Ovary (tissue), 9 donors: ENCODE data around the gene CARMIL1. TPM values are rescaled to one million over a fixed set of nuclear protein-coding genes. Genes with fewer than 3 reads are reported as not detected.

ENCODE experiments used
- DNase-seq, 5 donors: peaks; one replicate each; pipeline ENCODE4 v3.0.0-alpha.2; 2019 to 2020
- H3K27ac ChIP-seq, 2 donors: fragments of 200-600 bp; one replicate each; pipeline versions ENCODE4 v1.5.1 to v1.8.0; 2019 to 2022
- H3K27me3 ChIP-seq: fragments of 200-600 bp; one replicate; pipeline ENCODE4 v1.8.0; 2022
- H3K36me3 ChIP-seq: fragments of 200-600 bp; sonication (generic); one replicate; pipeline ENCODE4 v1.5.1; 2019
- H3K4me1 ChIP-seq: one replicate; pipeline ENCODE4 v1.8.1; 2013; ENCODE audit warnings: mild to moderate bottlenecking, moderate library complexity; ENCODE audit not compliant: insufficient read depth
- H3K4me3 ChIP-seq: fragments of 200-600 bp; sonication (generic); one replicate; pipeline ENCODE4 v1.5.1; 2017
- H3K9me3 ChIP-seq, 2 donors: fragments of 200-600 bp in 1 of 2; sonication (generic) in 1 of 2; one replicate each; pipeline versions ENCODE4 v1.5.1 to v1.8.1; 2013 to 2019; ENCODE audit warnings: mild to moderate bottlenecking in 1 of 2, moderate library complexity in 1 of 2
- EP300 ChIP-seq: sonication (generic); formaldehyde crosslinking; IDR thresholded peaks from one replicate; pipeline ENCODE4 v1.6.1; 2017; ENCODE audit warnings: antibody characterized with exemption
- POLR2A ChIP-seq: fragments of 450-650 bp; IDR thresholded peaks from one replicate; pipeline ENCODE4 v1.6.1; 2017; ENCODE audit warnings: antibody characterized with exemption, mild to moderate bottlenecking, moderate library complexity
- WGBS, 3 donors: extraction: QIAGEN DNeasy Blood & Tissue Kit in 1 of 3; methylation state at CpG; one replicate each; pipeline versions ENCODE4 v1.1.5 to v1.1.7; 2013 to 2017; 5-methylcytosine and 5-hydroxymethylcytosine counted together
- intact Hi-C, 4 donors: fragments of 100-400 bp; cut with DNase I; formaldehyde crosslinking; loops; one replicate each; pipeline versions ENCODE4 v1.11.0 to v1.15.1; 2022 to 2023
- polyA plus RNA-seq, 2 donors: library from polyadenylated mRNA; stranded (reverse); fragments of 200-250 nt in 1 of 2; fragments of 350-450 nt in 1 of 2; fragmentation: Illumina TruSeq in 1 of 2; extraction: RNeasy Lipid Tissue Mini Kit (QIAGEN cat#74804) in 1 of 2; gene quantifications; one replicate each; pipeline ENCODE4 v1.2.3, GENCODE V29; 2013 to 2014
- total RNA-seq, 7 donors: library from RNA; depleted of rRNA in 2 of 7; stranded (reverse); fragments of >200 nt in 2 of 7; fragmentation: NEBNext Ultra II Directional in 3 of 7; extraction: Animal tissue kit (Norgen Biotek cat#: 25700) in 3 of 7; gene quantifications; one replicate each; pipeline versions ENCODE4 v1.1.0 to v1.2.4, GENCODE V29; 2016 to 2023
- TF ChIP-seq, protein P1 (sequence below), 3 donors: fragments of 450-650 bp in 2 of 3; fragments of 200-600 bp in 1 of 3; IDR thresholded peaks; one replicate each; pipeline versions ENCODE4 v1.5.1 to v1.8.0; 2016 to 2022; ENCODE audit warnings: antibody characterized with exemption in 3 of 3, mild to moderate bottlenecking in 1 of 3
- donor health status: DM: no; HTN: no; CAD: no; lungs with moderate emphysema.
- donor health status: DM: no; HTN: no; CAD: no.
- donor health status: Bipolar disorder and iron deficiency.
- donor health status: DM: yes; HTN: yes; CAD: no.
- donor health status: DM: no; HTN: no; CAD: no.
- donor health status: DM: yes; HTN: yes; CAD: no.

CARMIL1 gene
- total and polyA plus RNA-seq, 9 donors: 6.4 to 25.6 (median 16.8) TPM

DNA sequence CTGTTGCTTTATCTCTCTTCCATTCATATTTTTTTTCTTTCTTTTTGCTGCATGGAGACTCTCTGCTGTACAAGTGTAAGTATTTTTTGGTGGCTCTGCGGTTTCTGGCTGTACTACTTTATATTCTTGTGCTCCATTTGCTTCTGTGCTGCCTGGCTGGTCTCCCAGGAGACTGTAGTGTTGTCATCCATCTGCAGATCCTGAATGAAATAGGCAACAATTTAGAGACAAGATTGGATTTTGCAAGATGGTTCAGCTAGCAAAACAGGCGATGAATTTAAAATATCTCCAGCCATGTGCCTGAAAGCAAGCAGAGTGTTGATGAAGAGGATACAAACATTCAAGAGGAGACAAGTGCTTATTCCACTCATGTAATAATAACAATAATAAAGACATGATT lies 297.7 kb downstream of the CARMIL1 start:
- 94 to 97% (median 96%) methylated on average over 2 of the region's 2 CpGs for WGBS, 3 donors

DNA sequence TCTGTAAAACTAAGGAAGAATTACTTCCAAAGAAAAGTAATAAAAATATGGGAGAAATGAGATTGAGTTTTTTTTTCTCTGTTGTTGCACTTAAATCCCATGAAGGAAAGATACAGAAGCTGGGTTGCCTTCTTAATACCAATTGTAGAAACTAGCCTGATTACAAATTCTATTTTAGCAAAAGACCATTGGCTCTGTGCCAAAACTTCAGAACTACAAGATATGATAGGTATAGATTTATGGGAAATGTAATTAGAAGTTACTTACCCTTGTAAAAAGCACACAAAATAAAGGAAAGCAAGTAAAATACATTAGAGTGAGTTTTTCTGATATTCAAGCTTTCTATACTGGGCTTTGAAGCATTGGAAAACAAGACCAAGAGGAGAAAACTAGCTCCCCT lies 299.4 kb downstream of the CARMIL1 start:
- TF ChIP-seq, protein P1, sequence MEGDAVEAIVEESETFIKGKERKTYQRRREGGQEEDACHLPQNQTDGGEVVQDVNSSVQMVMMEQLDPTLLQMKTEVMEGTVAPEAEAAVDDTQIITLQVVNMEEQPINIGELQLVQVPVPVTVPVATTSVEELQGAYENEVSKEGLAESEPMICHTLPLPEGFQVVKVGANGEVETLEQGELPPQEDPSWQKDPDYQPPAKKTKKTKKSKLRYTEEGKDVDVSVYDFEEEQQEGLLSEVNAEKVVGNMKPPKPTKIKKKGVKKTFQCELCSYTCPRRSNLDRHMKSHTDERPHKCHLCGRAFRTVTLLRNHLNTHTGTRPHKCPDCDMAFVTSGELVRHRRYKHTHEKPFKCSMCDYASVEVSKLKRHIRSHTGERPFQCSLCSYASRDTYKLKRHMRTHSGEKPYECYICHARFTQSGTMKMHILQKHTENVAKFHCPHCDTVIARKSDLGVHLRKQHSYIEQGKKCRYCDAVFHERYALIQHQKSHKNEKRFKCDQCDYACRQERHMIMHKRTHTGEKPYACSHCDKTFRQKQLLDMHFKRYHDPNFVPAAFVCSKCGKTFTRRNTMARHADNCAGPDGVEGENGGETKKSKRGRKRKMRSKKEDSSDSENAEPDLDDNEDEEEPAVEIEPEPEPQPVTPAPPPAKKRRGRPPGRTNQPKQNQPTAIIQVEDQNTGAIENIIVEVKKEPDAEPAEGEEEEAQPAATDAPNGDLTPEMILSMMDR (IDR thresholded peaks at IDR 0.05): no peak
- no peak for TF ChIP-seq EP300
- TF ChIP-seq POLR2A: no peak

More for the DNA sequence above, 297.7 kb downstream of the CARMIL1 start:
- no peaks in the 10 kb centered on the region for H3K9me3 ChIP-seq
- H3K36me3 ChIP-seq: no peaks in the 10 kb centered on the region
- no peak overlapping the region for H3K27ac ChIP-seq
- no peaks in the 10 kb centered on the region for H3K27me3 ChIP-seq
- no peak for DNase-seq
- H3K4me3 ChIP-seq: no peak overlapping the region
- TF ChIP-seq EP300 (no peak), POLR2A (no peak)
- TF ChIP-seq, protein P1 (IDR thresholded peaks at IDR 0.05): no peak
- no peaks in the 10 kb centered on the region for H3K4me1 ChIP-seq
- intact Hi-C loops: no loop called here

DNA sequence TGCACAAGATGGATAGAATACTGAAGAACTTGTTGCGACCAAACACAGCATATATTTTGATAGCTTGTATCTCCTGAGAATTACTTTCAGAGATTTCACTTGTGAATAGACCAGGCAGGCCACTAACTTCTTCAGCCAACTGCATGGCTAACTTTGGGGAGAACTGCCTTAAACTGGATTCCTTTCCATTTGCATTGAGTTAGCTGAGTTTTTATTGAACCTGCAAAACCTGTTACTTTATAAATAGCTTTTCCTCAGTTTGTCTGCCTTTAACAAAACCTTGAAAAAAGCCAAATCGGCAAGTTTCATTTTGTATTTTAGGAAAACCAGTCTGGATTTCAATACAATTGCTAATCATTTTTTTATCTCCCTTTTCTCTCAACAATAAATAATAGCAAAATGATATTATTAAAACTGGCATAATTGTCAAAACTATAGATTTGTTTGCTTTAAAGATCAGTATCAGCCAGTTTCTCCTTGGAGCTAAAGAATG lies 300.3 kb downstream of the CARMIL1 start:
- Histone ChIP-seq H3K9me3 (no peaks in the 10 kb centered on the region), H3K4me1 (no peaks in the 10 kb centered on the region), H3K36me3 (no peaks in the 10 kb centered on the region), H3K27me3 (no peaks in the 10 kb centered on the region), H3K27ac (no peak overlapping the region), H3K4me3 (no peak overlapping the region)
- TF ChIP-seq, protein P1 (IDR thresholded peaks at IDR 0.05): no peak
- TF ChIP-seq EP300 (no peak), POLR2A (no peak)
- intact Hi-C loops: no loop called here
- DNase-seq: no peak
- 79 to 87% (median 86%) methylated on average over 2 of the region's 2 CpGs for WGBS, 3 donors

More for the DNA sequence above, 299.4 kb downstream of the CARMIL1 start:
- Histone ChIP-seq H3K27ac (no peak overlapping the region), H3K4me1 (no peaks in the 10 kb centered on the region), H3K4me3 (no peak overlapping the region), H3K9me3 (no peaks in the 10 kb centered on the region), H3K27me3 (no peaks in the 10 kb centered on the region), H3K36me3 (no peaks in the 10 kb centered on the region)
- intact Hi-C loops: no loop called here
- no peak for DNase-seq

DNA sequence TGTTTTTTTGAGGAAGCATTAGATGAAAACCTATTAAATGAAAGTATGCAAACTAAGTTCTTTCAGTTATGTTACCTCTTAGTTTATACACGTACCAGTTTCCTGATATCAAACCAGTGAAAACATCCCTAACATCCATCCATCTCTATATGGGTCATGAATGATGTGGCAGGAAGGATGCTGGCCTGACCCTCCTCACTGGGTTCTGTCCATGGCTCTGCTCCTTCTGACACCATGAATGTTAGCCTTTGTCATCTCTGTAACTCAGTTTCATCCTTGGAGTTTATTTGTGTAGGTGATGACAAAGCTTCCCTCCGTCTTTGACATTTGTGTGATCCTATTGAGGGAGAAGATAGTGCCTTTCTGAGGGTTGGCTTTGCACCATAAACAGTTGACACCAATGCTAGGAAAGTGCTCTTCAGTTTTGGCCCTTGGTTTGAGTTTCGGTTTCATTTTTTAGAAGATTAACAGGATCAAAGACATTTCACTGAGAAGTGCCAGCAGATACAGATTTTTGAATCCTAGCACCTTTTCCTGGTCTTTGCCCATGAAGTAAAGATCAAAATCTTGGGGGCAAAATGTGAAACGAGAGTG lies 300.8 kb downstream of the CARMIL1 start:
- H3K9me3 ChIP-seq: no peaks in the 10 kb centered on the region

More for the DNA sequence above, 300.8 kb downstream of the CARMIL1 start:
- Histone ChIP-seq H3K4me3 (no peak overlapping the region), H3K27me3 (no peaks in the 10 kb centered on the region), H3K36me3 (no peaks in the 10 kb centered on the region), H3K27ac (no peak overlapping the region), H3K4me1 (no peaks in the 10 kb centered on the region)
- intact Hi-C loops: no loop called here
- no peak for TF ChIP-seq EP300
- TF ChIP-seq POLR2A: no peak
- TF ChIP-seq, protein P1 (IDR thresholded peaks at IDR 0.05): no peak
- 79 to 81% (median 81%) methylated on average over 4 of the region's 4 CpGs for WGBS, 3 donors
- DNase-seq: no peak
